Transverse colon (tissue), 4 donors: ENCODE data around the gene CATSPERE.

Source experiments
- CTCF ChIP-seq, 5 experiments: fragments of 200-600 bp in 3 of 5; fragments of 450-650 bp in 2 of 5; sonication (generic) in 3 of 5; IDR thresholded peaks; 1 replicate in 2 of 5; 2 replicates in 3 of 5; pipeline ENCODE4 v1.5.1; 2016 to 2017; ENCODE audit warnings: antibody characterized with exemption in 5 of 5, inconsistent platforms in 3 of 5, mild to moderate bottlenecking in 2 of 5, moderate library complexity in 1 of 5
- POLR2A ChIP-seq: fragments of 450-650 bp; IDR thresholded peaks from one replicate; pipeline ENCODE4 v1.6.1; 2016; ENCODE audit warnings: antibody characterized with exemption, mild to moderate bottlenecking, moderate library complexity
- POLR2AphosphoS5 ChIP-seq, 3 donors: sonication (generic); formaldehyde crosslinking; IDR thresholded peaks; one replicate each; pipeline ENCODE4 v1.6.1; 2016; ENCODE audit warnings: antibody characterized with exemption in 3 of 3

- no peak for TF ChIP-seq POLR2A
- no peak for TF ChIP-seq CTCF (IDR thresholded peaks at IDR 0.05)
- no peak for TF ChIP-seq POLR2AphosphoS5 (IDR thresholded peaks at IDR 0.05)
Measured at GRCh38 chr1:244672946-244673682, 212.0 kb downstream of the CATSPERE start.
